GM12873 (cell line): ENCODE measurements around the gene TSPEAR.

Experiments
- CTCF ChIP-seq: IDR thresholded peaks from 2 replicates; pipeline ENCODE4 v1.5.1; 2012; ENCODE audit warnings: low read depth, mild to moderate bottlenecking, moderate library complexity, low read length, control low read depth; ENCODE audit not compliant: insufficient read depth; ENCODE audit errors: missing control alignments

TSPEAR gene

GRCh38 chr21:44499211-44499560 is 212.2 kb downstream of the TSPEAR start:
- no peak for TF ChIP-seq CTCF

GRCh38 chr21:44498280-44499210 is 212.8 kb downstream of the TSPEAR start:
- no peak for TF ChIP-seq CTCF

GRCh38 chr21:44497703-44498126 is 213.7 kb downstream of the TSPEAR start:
- no peak for TF ChIP-seq CTCF

- TF ChIP-seq CTCF, result no peak
These were observed 214.5 kb downstream of the TSPEAR start for GRCh38 chr21:44496564-44497550.

- no peak for TF ChIP-seq CTCF
These were observed 215.5 kb downstream of the TSPEAR start for GRCh38 chr21:44495611-44496563.

GRCh38 chr21:44494956-44495355 is 216.4 kb downstream of the TSPEAR start:
- TF ChIP-seq CTCF, result no peak
